ENCODE measurements around the gene DNMT3B.

The DNMT3B gene

GRCh38 chr20:32787168-32787567 is 25.0 kb downstream of the DNMT3B start:
- H3K4me3 ChIP-seq (ENCODE audit: low read depth, low read length) = no peak overlapping the region
- no peak for TF ChIP-seq CTCF (IDR thresholded peaks at IDR 0.05; ENCODE audit: borderline replicate concordance, insufficient read depth, low read depth, low read length)

GRCh38 chr20:32789896-32790750 is 27.9 kb downstream of the DNMT3B start:
- TF ChIP-seq CTCF (IDR thresholded peaks at IDR 0.05; ENCODE audit: borderline replicate concordance, insufficient read depth, low read depth, low read length) = peak; percentile 99
- no peak overlapping the region for H3K4me3 ChIP-seq (ENCODE audit: low read depth, low read length)

- no peak for TF ChIP-seq CTCF (IDR thresholded peaks at IDR 0.05; ENCODE audit: borderline replicate concordance, insufficient read depth, low read depth, low read length)
- no peak overlapping the region for H3K4me3 ChIP-seq (ENCODE audit: low read depth, low read length)
Measured at GRCh38 chr20:32790751-32791057, 28.5 kb downstream of the DNMT3B start.

- no peak overlapping the region for H3K4me3 ChIP-seq (ENCODE audit: low read depth, low read length)
- TF ChIP-seq CTCF (IDR thresholded peaks at IDR 0.05; ENCODE audit: borderline replicate concordance, insufficient read depth, low read depth, low read length) = no peak
Measured at GRCh38 chr20:32792316-32792715, 30.1 kb downstream of the DNMT3B start.

GRCh38 chr20:32792731-32793458 is 30.7 kb downstream of the DNMT3B start:
- TF ChIP-seq CTCF (IDR thresholded peaks at IDR 0.05; ENCODE audit: borderline replicate concordance, insufficient read depth, low read depth, low read length) = 0 out of 2 replicates have a peak, but pooled peaks have one; percentile 1
- no peak overlapping the region for H3K4me3 ChIP-seq (ENCODE audit: low read depth, low read length)

GRCh38 chr20:32796383-32796948 is 34.3 kb downstream of the DNMT3B start:
- H3K4me3 ChIP-seq (ENCODE audit: low read depth, low read length) = no peak overlapping the region
- TF ChIP-seq CTCF (IDR thresholded peaks at IDR 0.05; ENCODE audit: borderline replicate concordance, insufficient read depth, low read depth, low read length) = no peak
